K562 (cell line): Measurements from ENCODE around the gene MAP4K5. TPM values are rescaled to one million over a fixed set of nuclear protein-coding genes. Genes with fewer than 3 reads are reported as not detected.

Source experiments
- ARID4B ChIP-seq: sonication (generic); formaldehyde crosslinking; IDR thresholded peaks from 2 replicates; pipeline ENCODE4 v1.8.0; 2022; ENCODE audit warnings: mild to moderate bottlenecking, missing genetic modification reagents
- CXXC5 ChIP-seq: fragments of 250-450 bp; sonication (Bioruptor Pico); IDR thresholded peaks from 2 replicates; pipeline ENCODE4 v1.8.0; 2022; ENCODE audit warnings: inconsistent platforms, mild to moderate bottlenecking, moderate library complexity
- E2F6 ChIP-seq, 2 experiments: IDR thresholded peaks; 2 replicates each; pipeline ENCODE4 v1.6.1; 2011; ENCODE audit warnings: borderline replicate concordance in 1 of 2, control low read depth in 1 of 2, low read depth in 1 of 2, low read length in 1 of 2, mild to moderate bottlenecking in 1 of 2, mixed read lengths in 1 of 2, moderate library complexity in 1 of 2; ENCODE audit not compliant: insufficient read depth in 1 of 2, insufficient read length in 1 of 2, poor library complexity in 1 of 2, severe bottlenecking in 1 of 2; ENCODE audit errors: extremely low read depth in 1 of 2
- FUS ChIP-seq: fragments of 200-400 bp; formaldehyde crosslinking; optimal IDR thresholded peaks from 2 replicates; pipeline ENCODE3; 2017; ENCODE audit warnings: low read depth, low read length
- KDM2B ChIP-seq: fragments of 250-450 bp; sonication (Bioruptor Pico); IDR thresholded peaks from 2 replicates; pipeline ENCODE4 v1.8.0; 2021; ENCODE audit warnings: mild to moderate bottlenecking, moderate library complexity
- ZNF184 ChIP-seq: sonication (generic); formaldehyde crosslinking; IDR thresholded peaks from 2 replicates; pipeline ENCODE4 v1.5.0; 2020; ENCODE audit warnings: missing genetic modification reagents
- ZNF639 ChIP-seq, 2 experiments: fragments of 200-800 bp in 1 of 2; sonication (Bioruptor generic) in 1 of 2; sonication (generic) in 1 of 2; formaldehyde crosslinking in 1 of 2; IDR thresholded peaks in 1 of 2; conservative IDR thresholded peaks in 1 of 2; 2 replicates each; pipeline versions ENCODE4 v1.5.0 to v1.6.1; 2016 to 2020; ENCODE audit warnings: missing compliant biosample characterization in 1 of 2, missing genetic modification characterization in 1 of 2, missing genetic modification reagents in 1 of 2
- polyA plus RNA-seq, 8 experiments: library from polyadenylated mRNA; depleted of rRNA in 4 of 8; stranded (reverse) in 5 of 8; unstranded in 3 of 8; fragments of >200 nt; fragmentation: Nextera tagmentation in 2 of 8; fragmentation: Illumina TruSeq in 1 of 8; extraction: Ambion mirVana in 2 of 8; extraction: Trizol in 1 of 8; gene quantifications; 2 replicates each; pipeline versions ENCODE4 v1.2.1 to v1.2.3, GENCODE V29; 2011 to 2014; ENCODE audit warnings: inconsistent platforms in 1 of 8, missing spikeins in 1 of 8
- total RNA-seq, 7 experiments: library from RNA; depleted of rRNA in 6 of 7; stranded (reverse); fragments of >200 nt in 6 of 7; fragmentation: Illumina TruSeq in 2 of 7; extraction: Trizol in 2 of 7; gene quantifications; 2 replicates each; pipeline versions ENCODE4 v1.2.1 to v1.2.3, GENCODE V29; 2011 to 2021; ENCODE audit warnings: low replicate concordance in 1 of 7
- TF ChIP-seq, protein P1 (sequence below): fragments of 250-450 bp; sonication (Bioruptor Pico); IDR thresholded peaks from 2 replicates; pipeline ENCODE4 v1.5.0; 2021; ENCODE audit warnings: mild to moderate bottlenecking, borderline replicate concordance
- TF ChIP-seq, protein P2 (sequence below): fragments of 250-450 bp; sonication (Bioruptor Pico); IDR thresholded peaks from 2 replicates; pipeline ENCODE4 v1.4.0; 2020; ENCODE audit warnings: mild to moderate bottlenecking, moderate library complexity
- TF ChIP-seq, protein P3 (sequence below): fragments of 450-650 bp; formaldehyde crosslinking; IDR thresholded peaks from 2 replicates; pipeline ENCODE4 v1.4.0; 2022; ENCODE audit warnings: missing genetic modification characterization

The MAP4K5 gene
- total and polyA plus RNA-seq, 9 of the 15 experiments (the other 6 are each of a cell fraction or from before 2014, with no cell fraction given): 5.9 to 29.4 (median 18.0) TPM

GRCh38 chr14:50396631-50397389 lies 135.6 kb downstream of the MAP4K5 start, which contains the start of gene CDKL1 (continued):
- TF ChIP-seq, protein P1, sequence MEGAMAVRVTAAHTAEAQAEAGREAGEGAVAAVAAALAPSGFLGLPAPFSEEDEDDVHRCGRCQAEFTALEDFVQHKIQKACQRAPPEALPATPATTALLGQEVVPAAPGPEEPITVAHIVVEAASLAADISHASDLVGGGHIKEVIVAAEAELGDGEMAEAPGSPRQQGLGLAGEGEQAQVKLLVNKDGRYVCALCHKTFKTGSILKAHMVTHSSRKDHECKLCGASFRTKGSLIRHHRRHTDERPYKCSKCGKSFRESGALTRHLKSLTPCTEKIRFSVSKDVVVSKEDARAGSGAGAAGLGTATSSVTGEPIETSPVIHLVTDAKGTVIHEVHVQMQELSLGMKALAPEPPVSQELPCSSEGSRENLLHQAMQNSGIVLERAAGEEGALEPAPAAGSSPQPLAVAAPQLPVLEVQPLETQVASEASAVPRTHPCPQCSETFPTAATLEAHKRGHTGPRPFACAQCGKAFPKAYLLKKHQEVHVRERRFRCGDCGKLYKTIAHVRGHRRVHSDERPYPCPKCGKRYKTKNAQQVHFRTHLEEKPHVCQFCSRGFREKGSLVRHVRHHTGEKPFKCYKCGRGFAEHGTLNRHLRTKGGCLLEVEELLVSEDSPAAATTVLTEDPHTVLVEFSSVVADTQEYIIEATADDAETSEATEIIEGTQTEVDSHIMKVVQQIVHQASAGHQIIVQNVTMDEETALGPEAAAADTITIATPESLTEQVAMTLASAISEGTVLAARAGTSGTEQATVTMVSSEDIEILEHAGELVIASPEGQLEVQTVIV (CRISPR knock-in tag): no peak
- TF ChIP-seq, protein P2, sequence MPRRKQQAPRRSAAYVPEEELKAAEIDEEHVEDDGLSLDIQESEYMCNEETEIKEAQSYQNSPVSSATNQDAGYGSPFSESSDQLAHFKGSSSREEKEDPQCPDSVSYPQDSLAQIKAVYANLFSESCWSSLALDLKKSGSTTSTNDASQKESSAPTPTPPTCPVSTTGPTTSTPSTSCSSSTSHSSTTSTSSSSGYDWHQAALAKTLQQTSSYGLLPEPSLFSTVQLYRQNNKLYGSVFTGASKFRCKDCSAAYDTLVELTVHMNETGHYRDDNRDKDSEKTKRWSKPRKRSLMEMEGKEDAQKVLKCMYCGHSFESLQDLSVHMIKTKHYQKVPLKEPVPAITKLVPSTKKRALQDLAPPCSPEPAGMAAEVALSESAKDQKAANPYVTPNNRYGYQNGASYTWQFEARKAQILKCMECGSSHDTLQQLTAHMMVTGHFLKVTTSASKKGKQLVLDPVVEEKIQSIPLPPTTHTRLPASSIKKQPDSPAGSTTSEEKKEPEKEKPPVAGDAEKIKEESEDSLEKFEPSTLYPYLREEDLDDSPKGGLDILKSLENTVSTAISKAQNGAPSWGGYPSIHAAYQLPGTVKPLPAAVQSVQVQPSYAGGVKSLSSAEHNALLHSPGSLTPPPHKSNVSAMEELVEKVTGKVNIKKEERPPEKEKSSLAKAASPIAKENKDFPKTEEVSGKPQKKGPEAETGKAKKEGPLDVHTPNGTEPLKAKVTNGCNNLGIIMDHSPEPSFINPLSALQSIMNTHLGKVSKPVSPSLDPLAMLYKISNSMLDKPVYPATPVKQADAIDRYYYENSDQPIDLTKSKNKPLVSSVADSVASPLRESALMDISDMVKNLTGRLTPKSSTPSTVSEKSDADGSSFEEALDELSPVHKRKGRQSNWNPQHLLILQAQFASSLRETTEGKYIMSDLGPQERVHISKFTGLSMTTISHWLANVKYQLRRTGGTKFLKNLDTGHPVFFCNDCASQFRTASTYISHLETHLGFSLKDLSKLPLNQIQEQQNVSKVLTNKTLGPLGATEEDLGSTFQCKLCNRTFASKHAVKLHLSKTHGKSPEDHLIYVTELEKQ (CRISPR knock-in tag): no peak
- TF ChIP-seq, protein P3, sequence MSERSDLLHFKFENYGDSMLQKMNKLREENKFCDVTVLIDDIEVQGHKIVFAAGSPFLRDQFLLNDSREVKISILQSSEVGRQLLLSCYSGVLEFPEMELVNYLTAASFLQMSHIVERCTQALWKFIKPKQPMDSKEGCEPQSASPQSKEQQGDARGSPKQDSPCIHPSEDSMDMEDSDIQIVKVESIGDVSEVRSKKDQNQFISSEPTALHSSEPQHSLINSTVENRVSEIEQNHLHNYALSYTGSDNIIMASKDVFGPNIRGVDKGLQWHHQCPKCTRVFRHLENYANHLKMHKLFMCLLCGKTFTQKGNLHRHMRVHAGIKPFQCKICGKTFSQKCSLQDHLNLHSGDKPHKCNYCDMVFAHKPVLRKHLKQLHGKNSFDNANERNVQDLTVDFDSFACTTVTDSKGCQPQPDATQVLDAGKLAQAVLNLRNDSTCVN (CRISPR knock-in tag): no peak
- TF ChIP-seq ZNF184 (CRISPR knock-in tag) (no peak), CXXC5 (CRISPR knock-in tag) (peak; percentile 73), FUS (peak; percentile 73), ARID4B (CRISPR knock-in tag) (peak; percentile 84), E2F6 (IDR thresholded peaks at IDR 0.05; ENCODE audit: borderline replicate concordance in 1 of 2, extremely low read depth in 1 of 2, insufficient read depth in 1 of 2, insufficient read length in 1 of 2, low read depth in 1 of 2, low read length in 1 of 2, poor library complexity in 1 of 2, severe bottlenecking in 1 of 2) (peak; percentile 84 to 91), KDM2B (CRISPR knock-in tag) (no peak; the same call in 1 of the 2 replicates), ZNF639 (CRISPR knock-in tag; conservative IDR thresholded peaks at IDR 0.05 in 1 of 2, IDR thresholded peaks at IDR 0.05 in 1 of 2) (peak in 1 of 2 experiments; percentile 66; a peak in 2 of 4 replicates)
